Thyroid gland (tissue), 4 donors: ENCODE results near the gene CDH20.

ENCODE experiments used
- POLR2A ChIP-seq, 2 donors: fragments of 450-650 bp; IDR thresholded peaks; one replicate each; pipeline ENCODE4 v1.6.1; 2017; ENCODE audit warnings: antibody characterized with exemption in 2 of 2, mild to moderate bottlenecking in 2 of 2, moderate library complexity in 1 of 2
- TF ChIP-seq, protein P1 (sequence below), 6 experiments: fragments of 200-600 bp in 3 of 6; fragments of 450-650 bp in 3 of 6; sonication (generic) in 3 of 6; IDR thresholded peaks; one replicate each; pipeline ENCODE4 v1.5.1; 2016 to 2019; ENCODE audit warnings: antibody characterized with exemption in 6 of 6, mild to moderate bottlenecking in 2 of 6, inconsistent platforms in 1 of 6, moderate library complexity in 1 of 6

DNA sequence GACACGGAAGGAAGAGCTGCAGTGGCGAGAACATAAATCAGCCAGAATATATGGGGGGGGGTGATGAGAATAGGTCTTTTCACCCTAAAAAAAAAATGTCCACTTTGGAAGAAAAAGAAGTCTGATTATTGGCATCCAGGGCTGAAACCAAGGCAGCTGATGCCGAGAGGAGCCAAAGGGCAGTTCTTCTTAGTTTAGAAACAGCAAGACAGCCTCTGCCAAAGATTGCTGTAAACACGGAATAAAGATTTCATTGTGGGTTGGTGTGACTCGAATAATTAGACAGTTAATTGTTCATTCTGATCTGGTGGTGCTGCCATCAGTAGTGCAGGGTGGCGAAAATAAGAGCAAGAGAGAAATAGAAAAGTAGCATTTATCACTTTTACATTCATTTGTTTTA is 3.5 kb downstream of the CDH20 start:
- TF ChIP-seq, protein P1, sequence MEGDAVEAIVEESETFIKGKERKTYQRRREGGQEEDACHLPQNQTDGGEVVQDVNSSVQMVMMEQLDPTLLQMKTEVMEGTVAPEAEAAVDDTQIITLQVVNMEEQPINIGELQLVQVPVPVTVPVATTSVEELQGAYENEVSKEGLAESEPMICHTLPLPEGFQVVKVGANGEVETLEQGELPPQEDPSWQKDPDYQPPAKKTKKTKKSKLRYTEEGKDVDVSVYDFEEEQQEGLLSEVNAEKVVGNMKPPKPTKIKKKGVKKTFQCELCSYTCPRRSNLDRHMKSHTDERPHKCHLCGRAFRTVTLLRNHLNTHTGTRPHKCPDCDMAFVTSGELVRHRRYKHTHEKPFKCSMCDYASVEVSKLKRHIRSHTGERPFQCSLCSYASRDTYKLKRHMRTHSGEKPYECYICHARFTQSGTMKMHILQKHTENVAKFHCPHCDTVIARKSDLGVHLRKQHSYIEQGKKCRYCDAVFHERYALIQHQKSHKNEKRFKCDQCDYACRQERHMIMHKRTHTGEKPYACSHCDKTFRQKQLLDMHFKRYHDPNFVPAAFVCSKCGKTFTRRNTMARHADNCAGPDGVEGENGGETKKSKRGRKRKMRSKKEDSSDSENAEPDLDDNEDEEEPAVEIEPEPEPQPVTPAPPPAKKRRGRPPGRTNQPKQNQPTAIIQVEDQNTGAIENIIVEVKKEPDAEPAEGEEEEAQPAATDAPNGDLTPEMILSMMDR (IDR thresholded peaks at IDR 0.05) = no peak
- TF ChIP-seq POLR2A (IDR thresholded peaks at IDR 0.05) = no peak
